Body of pancreas (tissue), 4 donors: ENCODE results near the gene INSIG2. TPM values are rescaled to one million over a fixed set of nuclear protein-coding genes. Genes with fewer than 3 reads are reported as not detected.

Source experiments
- ATAC-seq: fragments of 150-250 bp; one replicate; pipeline ENCODE4 v1.9.1; 2016
- DNase-seq, 4 donors: peaks; one replicate each; pipeline ENCODE4 v3.0.0-alpha.2; 2019
- H3K27ac ChIP-seq, 4 donors: fragments of 200-600 bp; sonication (generic); 1 replicate in 3 of 4; 2 replicates in 1 of 4; pipeline versions ENCODE4 v1.5.1 to v1.6.1; 2016 to 2019; ENCODE audit warnings: mild to moderate bottlenecking in 1 of 4, mixed read lengths in 1 of 4, moderate library complexity in 1 of 4
- H3K27me3 ChIP-seq, 2 donors: fragments of 200-600 bp; sonication (generic); one replicate each; pipeline ENCODE4 v1.6.0; 2016; ENCODE audit warnings: mild to moderate bottlenecking in 1 of 2
- H3K36me3 ChIP-seq, 2 donors: fragments of 200-600 bp; sonication (generic); replicated peaks in 1 of 2; 2 replicates each; pipeline ENCODE4 v1.5.1; 2016; ENCODE audit warnings: low read depth in 2 of 2; ENCODE audit not compliant: insufficient read depth in 1 of 2
- H3K4me1 ChIP-seq: fragments of 200-600 bp; sonication (generic); one replicate; pipeline ENCODE4 v1.6.0; 2016
- H3K4me3 ChIP-seq, 2 donors: fragments of 200-600 bp; sonication (generic); 1 replicate in 1 of 2; 2 replicates in 1 of 2; pipeline ENCODE4 v1.5.1; 2016 to 2019
- H3K9me3 ChIP-seq, 3 donors: fragments of 200-600 bp; sonication (generic); 1 replicate in 2 of 3; 2 replicates in 1 of 3; pipeline ENCODE4 v1.5.1; 2016
- CTCF ChIP-seq, 7 experiments: fragments of 450-650 bp in 4 of 7; fragments of 200-600 bp in 3 of 7; sonication (generic) in 3 of 7; IDR thresholded peaks; one replicate each; pipeline ENCODE4 v1.5.1; 2016 to 2019; ENCODE audit warnings: antibody characterized with exemption in 7 of 7
- POLR2A ChIP-seq, 3 donors: fragments of 450-650 bp; IDR thresholded peaks; one replicate each; pipeline ENCODE4 v1.6.1; 2016; ENCODE audit warnings: antibody characterized with exemption in 3 of 3, mild to moderate bottlenecking in 2 of 3
- WGBS, 2 donors: methylation state at CpG; one replicate each; pipeline ENCODE4 v1.1.5; 2017; 5-methylcytosine and 5-hydroxymethylcytosine counted together
- intact Hi-C: fragments of 100-400 bp; cut with DNase I; formaldehyde crosslinking; loops from one replicate; pipeline ENCODE4 v1.15.1; 2023
- total RNA-seq, 2 donors: library from RNA; depleted of rRNA; stranded (reverse); fragments of >200 nt; gene quantifications; one replicate each; pipeline ENCODE4 v1.1.0, GENCODE V29; 2016

INSIG2 gene
- total RNA-seq, 2 donors from 2014 or later: 3.6 to 25.4 TPM

GRCh38 chr2:118114863-118115262, 26.6 kb downstream of the INSIG2 start:
- intact Hi-C loops: no loop called here
- no peak for ATAC-seq
- no peak for TF ChIP-seq CTCF (IDR thresholded peaks at IDR 0.05)
- TF ChIP-seq POLR2A (IDR thresholded peaks at IDR 0.05): no peak
- H3K4me1 ChIP-seq: peaks cover 26% of the 10 kb centered on the region
- 80 to 91% methylated on average over 2 of the region's 2 CpGs for WGBS, 2 donors
- no peak overlapping the region for H3K4me3 ChIP-seq
- H3K27ac ChIP-seq: no peak overlapping the region
- H3K36me3 ChIP-seq: no peaks in the 10 kb centered on the region
- H3K9me3 ChIP-seq: no peaks in the 10 kb centered on the region
- no peak for DNase-seq
- no peaks in the 10 kb centered on the region for H3K27me3 ChIP-seq

- 76 to 90% methylated on average over 4 of the region's 4 CpGs for WGBS, 2 donors
- Histone ChIP-seq H3K36me3 (no peaks in the 10 kb centered on the region), H3K4me3 (no peak overlapping the region), H3K27ac (no peak overlapping the region), H3K9me3 (no peaks in the 10 kb centered on the region), H3K4me1 (peaks cover 26% of the 10 kb centered on the region), H3K27me3 (no peaks in the 10 kb centered on the region)
- DNase-seq: no peak
- intact Hi-C loops: no loop called here
- no peak for ATAC-seq
- no peak for TF ChIP-seq POLR2A (IDR thresholded peaks at IDR 0.05)
- TF ChIP-seq CTCF (IDR thresholded peaks at IDR 0.05): no peak
Observed at GRCh38 chr2:118115761-118116160, 27.5 kb downstream of the INSIG2 start.

GRCh38 chr2:118118479-118118878, 30.2 kb downstream of the INSIG2 start:
- DNase-seq (no peak), ATAC-seq (peak; percentile 70)
- Histone ChIP-seq H3K27me3 (no peaks in the 10 kb centered on the region), H3K27ac (peak overlapping the region in 3 of 4 donors; percentile 33 to 60 (median 43)), H3K36me3 (no peaks in the 10 kb centered on the region), H3K9me3 (no peaks in the 10 kb centered on the region), H3K4me3 (no peak overlapping the region), H3K4me1 (peaks cover 36% of the 10 kb centered on the region)
- TF ChIP-seq POLR2A (IDR thresholded peaks at IDR 0.05) (peak in 1 of 3 donors; percentile 19), CTCF (IDR thresholded peaks at IDR 0.05) (no peak)
- WGBS, 2 donors: 44 to 51% methylated on average over 5 of the region's 5 CpGs
- intact Hi-C loops: no loop called here

GRCh38 chr2:118119158-118119727, 31.0 kb downstream of the INSIG2 start:
- no peak overlapping the region for H3K4me3 ChIP-seq
- intact Hi-C loops: no loop called here
- H3K27ac ChIP-seq: peak overlapping the region in 3 of 4 donors; percentile 33 to 60 (median 43)
- peaks cover 40% of the 10 kb centered on the region for H3K4me1 ChIP-seq
- no peaks in the 10 kb centered on the region for H3K36me3 ChIP-seq
- no peaks in the 10 kb centered on the region for H3K9me3 ChIP-seq
- DNase-seq (no peak), ATAC-seq (no peak)
- WGBS, 2 donors: 41 to 53% methylated on average over 4 of the region's 4 CpGs
- no peak for TF ChIP-seq POLR2A (IDR thresholded peaks at IDR 0.05)
- TF ChIP-seq CTCF (IDR thresholded peaks at IDR 0.05): no peak
- H3K27me3 ChIP-seq: no peaks in the 10 kb centered on the region

- DNase-seq (no peak), ATAC-seq (no peak)
- H3K36me3 ChIP-seq: no peaks in the 10 kb centered on the region
- WGBS, 2 donors: 92 to 95% methylated on average over 8 of the region's 8 CpGs
- no peak overlapping the region for H3K4me3 ChIP-seq
- no peaks in the 10 kb centered on the region for H3K27me3 ChIP-seq
- intact Hi-C loops: no loop called here
- no peak for TF ChIP-seq POLR2A (IDR thresholded peaks at IDR 0.05)
- no peak for TF ChIP-seq CTCF (IDR thresholded peaks at IDR 0.05)
- peaks cover 43% of the 10 kb centered on the region for H3K4me1 ChIP-seq
- H3K9me3 ChIP-seq: no peaks in the 10 kb centered on the region
- H3K27ac ChIP-seq: no peak overlapping the region
Observed at GRCh38 chr2:118119761-118120400, 31.6 kb downstream of the INSIG2 start.
